HG02840 (cell line): ENCODE data around the gene GP1BB.

Source experiments
- ATAC-seq: cut with Tn5 transposase; IDR thresholded peaks from one replicate; pipeline ENCODE4 v1.9.1; 2021; ENCODE audit warnings: mild to moderate bottlenecking, moderate library complexity, moderate number of reproducible peaks; ENCODE audit not compliant: unreplicated experiment, low FRiP score

The GP1BB gene

DNA sequence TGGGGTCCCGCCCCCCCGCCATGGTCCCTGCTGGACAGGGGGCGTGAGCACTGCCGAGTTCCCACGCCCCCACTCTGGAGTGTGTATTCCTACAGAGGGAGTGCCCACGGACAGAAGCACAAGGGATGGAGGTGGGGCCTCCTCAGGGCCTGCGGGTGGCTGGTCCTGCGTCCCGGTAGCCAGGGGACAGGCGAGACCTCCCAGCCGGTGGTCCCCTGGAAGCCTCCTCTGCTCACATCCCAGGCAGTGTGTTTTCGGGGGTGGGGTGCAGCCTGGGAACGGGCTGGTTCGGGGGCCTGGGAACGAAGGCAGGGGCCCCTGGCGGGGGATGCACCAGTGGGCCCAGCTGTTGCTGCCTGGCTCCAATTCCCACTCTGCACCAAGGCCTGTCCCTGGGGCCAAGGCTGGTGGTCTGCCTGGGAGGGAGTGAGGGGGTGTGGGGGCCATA lies 16.1 kb downstream of the GP1BB start:
- no peak for ATAC-seq

DNA sequence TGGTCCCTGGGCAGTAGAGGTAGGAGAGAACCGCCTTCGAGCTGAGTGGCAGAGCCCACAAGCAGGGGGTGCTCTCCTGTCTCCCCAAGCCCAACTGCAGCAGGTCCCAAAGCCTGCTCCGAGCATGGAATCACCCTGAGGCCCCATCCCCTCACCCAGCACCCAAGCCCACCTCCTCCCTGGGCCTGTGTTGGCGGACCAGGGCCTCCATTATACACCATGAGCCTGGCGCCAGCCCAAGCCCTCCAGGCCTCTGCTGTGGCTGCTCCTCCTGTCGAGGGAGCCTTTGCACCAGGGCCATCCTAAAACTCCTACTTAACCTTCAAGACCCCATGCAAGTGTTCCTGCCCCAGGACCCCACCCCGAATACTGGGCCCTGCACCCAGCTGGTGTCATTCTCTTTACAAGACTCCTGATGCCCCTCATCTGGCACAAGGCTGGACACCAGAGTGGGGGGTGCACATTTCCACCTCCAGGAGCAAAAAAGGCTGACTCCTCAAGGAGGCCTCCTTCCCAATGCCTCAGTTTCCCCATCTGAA lies 16.6 kb downstream of the GP1BB start:
- no peak for ATAC-seq

DNA sequence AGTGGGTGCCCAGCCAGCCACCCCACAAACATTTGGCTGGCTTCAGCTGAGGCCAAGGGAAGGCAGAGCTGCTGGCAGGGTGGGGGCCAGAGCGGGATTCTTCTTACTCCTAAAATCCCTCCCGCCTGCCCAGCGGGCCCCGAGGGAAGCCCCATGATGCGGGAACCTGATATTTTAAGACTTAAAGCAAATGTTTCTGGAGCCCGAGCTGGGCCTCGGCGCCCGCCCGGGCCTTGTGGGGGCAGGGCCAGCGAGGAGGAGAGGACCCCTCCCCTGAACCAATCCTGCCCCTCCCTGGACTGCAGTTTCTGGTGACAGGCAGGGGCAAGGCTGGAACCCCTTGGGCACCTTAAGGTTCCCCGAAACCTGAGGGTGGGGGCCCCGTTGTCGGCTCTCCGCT lies 17.2 kb downstream of the GP1BB start:
- ATAC-seq: no peak

- ATAC-seq: no peak
Observed at GRCh38 chr22:19741053-19741452, 17.7 kb downstream of the GP1BB start.

DNA sequence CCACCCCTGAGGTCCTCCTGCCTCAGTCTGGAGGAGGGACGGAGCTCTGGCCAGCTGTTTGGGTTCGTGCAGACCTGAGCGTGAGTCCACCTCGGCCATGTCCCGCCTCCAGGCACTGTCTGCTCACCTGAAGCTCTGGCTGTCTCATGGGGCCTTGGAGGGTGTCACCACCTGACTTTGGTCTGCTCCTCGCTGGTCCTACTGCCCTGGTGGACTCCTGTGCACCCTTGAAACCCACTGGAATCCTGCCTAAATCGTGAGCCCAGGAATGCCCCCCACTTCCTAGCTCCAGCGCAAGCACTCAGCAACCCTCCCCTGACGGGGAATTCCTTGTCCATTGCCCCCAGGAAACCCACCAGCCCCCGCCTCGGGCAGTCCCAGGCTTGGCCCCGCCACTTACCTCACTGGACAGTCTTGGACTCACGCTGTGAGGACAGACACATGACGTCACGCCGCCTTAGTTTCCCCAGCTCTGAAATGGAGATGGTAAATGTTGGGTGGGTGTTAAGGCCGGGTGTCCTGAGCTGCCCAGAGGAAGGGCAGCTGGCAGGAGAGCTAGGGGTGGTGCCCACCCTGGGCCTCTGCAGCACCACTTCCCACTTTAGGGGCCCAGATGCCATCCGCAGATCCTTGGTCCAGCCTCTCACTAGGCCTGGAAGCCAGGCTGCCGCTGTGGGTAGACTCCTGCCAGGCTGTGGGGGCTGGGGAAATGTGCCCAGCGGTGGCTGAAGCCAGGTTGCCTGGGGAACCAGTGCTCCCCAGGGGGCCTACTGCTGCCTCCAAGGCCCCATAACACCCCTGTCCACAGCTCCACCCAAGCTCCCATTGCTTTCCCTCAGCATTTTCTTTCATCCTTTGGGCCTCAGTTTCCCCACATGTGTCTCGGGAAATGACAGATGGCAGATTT lies 19.1 kb downstream of the GP1BB start:
- no peak for ATAC-seq

DNA sequence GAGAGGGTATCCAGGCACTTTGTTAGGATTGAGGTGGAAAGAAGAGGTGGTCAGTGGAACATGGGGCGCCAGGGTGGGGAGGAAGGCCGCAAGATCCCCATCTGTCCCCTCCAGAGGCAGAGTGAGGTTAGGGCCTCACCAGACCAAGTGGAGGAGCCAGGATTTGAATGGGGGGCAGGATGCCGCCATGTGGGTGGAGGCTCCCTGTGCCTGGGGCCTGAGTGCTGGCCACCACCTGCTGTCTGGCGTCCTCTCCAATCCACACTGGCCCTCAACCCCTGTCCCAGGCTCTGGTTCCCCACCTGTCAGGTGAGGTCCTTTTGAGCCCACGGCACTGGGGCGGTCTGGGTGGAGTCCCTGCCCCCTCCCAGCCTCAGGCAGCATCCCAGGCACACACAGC lies 19.7 kb downstream of the GP1BB start:
- no peak for ATAC-seq

DNA sequence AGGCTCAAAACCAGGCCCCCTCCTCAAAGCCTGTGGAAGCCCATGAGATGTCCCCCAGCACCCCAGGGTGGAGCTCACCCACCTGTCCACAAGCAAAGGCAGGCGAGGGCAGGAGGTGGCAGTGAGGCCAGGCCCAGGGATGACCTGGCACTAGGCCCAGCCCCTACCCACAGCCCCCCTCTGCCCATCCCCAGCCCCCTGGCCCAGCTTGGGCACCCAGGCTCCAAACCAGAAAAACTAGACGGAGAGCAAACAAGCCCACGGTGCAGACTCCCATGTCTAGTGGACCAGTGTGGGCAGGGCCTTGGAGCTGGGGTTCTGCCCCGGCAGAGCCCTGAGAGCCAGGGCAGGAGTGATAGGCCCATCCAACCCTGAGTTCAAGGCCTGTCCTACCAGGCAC lies 20.3 kb downstream of the GP1BB start:
- no peak for ATAC-seq

GRCh38 chr22:19744350-19745006 lies 21.1 kb downstream of the GP1BB start:
- no peak for ATAC-seq

- ATAC-seq: no peak
Observed at GRCh38 chr22:19745155-19746101, 22.1 kb downstream of the GP1BB start.

- no peak for ATAC-seq
Observed at GRCh38 chr22:19746726-19747125, 23.4 kb downstream of the GP1BB start.

- no peak for ATAC-seq
Observed at GRCh38 chr22:19747551-19747950, 24.2 kb downstream of the GP1BB start.

- no peak for ATAC-seq
Observed at GRCh38 chr22:19748139-19748538, 24.8 kb downstream of the GP1BB start.

- ATAC-seq: no peak
Observed at GRCh38 chr22:19748991-19749664, 25.8 kb downstream of the GP1BB start.

DNA sequence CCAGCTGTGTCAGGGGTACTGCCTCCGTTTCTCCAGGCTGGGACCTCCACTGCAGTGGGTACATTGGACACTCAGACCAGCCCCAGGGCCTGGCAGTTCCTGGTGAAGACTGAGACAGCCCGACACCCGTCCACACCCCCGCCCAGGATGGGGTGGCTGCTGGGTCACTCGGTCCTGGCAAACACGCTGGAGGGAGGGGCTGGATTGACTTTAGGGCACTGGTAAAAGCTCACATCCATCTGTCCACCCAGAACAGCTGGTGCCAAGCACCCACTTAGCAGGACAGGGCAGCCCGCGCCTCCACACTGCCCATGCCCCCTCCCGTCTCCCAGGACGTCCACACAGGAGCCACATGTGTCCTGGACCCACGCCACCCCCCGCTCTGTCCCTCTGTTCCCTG lies 26.5 kb downstream of the GP1BB start:
- ATAC-seq: no peak

DNA sequence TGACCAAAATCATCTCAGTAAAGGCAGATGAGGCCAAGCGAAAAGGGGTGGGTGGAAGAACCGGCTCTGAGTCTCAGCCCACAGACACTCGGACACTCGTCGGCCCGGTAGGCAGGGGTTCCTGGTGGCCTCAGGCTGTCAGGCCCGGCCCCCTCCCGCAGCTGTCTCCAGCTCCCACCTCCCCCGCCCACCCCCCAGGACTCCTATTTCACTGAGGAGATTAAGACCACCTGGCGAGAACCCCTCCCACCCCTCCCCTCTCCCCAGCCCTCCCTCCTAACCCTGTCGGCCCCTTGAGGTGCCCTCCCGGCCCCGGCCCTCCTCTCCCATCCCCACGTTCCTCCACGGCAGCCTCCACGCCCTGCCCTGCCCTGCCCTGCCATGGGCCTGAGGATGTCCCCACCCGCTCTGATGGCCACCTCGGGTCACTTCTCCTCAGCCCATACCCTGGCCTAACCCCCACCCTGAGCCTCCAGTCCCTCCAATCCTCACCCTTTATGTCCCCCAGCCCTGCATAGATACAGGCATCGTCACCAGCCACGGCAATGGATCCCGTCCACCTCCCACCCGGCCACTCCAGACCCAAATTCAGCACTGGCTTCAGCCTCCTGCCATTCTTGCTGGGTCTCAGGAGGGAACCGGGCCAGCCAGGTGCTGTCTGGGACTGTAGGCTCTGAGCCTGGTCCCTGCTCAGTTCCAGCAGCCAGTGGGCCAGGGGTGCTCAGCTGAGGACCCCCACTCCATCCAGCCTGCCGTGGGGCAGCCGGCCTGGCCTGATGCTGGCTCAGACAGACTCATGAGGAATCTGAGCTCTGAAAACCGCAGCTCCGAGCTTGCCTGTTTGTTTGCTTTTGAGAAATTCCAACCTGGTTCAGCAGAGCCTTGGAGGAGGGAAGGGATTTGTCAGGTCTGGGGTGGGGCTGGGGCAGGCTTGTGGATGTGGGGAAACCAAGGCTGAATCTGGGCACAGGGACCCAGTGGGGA lies 27.5 kb downstream of the GP1BB start:
- ATAC-seq: no peak

- no peak for ATAC-seq
Observed at GRCh38 chr22:19751497-19752245, 28.3 kb downstream of the GP1BB start.

DNA sequence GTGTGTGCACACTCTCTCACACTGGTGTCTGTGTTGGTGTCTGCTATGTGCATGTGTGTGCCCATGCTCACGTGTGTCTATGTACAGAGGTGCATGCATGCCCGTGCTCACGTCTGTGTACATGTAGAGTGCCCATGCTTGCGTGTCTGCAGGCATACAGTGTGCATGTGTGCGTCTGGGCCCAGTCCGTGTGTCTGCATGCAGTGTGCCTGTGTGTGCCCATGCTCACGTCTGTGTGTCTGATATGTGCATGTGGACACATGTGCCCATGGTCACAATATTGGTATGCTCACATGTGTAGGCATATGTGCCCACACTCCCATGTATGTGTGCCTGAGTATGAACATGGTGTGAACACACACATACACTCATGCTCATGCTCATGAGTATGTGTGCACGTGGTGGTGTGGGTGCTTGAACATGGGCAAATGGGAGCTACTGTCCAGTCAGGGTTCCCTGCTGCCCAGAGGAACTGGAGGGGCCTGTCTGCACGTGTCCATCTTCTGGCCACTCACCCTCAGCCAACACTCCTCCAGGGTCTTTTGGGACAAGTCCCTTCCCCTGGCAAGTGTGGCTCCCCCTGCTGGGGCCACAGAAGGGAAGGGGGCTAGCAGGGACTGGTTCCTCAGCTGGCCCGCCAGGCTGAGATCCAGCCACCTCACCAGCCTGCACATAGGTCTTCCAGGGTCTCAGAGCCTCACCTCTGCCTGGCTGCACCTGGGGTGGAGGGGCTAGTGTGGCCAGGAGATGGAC lies 29.9 kb downstream of the GP1BB start:
- no peak for ATAC-seq
